Lung (tissue), 12 donors: Measurements from ENCODE around the gene TNK2. TPM values are rescaled to one million over a fixed set of nuclear protein-coding genes. Genes with fewer than 3 reads are reported as not detected.
"Not testable (repeated sequence)": the region's sequence is repeated elsewhere in the genome, so short reads cannot be mapped to it uniquely, and the experiment has no call there.

ENCODE experiments used
- ATAC-seq: fragments of 200-7000 bp; cut with Tn5 transposase; one replicate; pipeline ENCODE4 v1.9.1; 2020; ENCODE audit warnings: moderate number of reproducible peaks; ENCODE audit not compliant: insufficient read depth, low FRiP score
- DNase-seq, 3 donors: peaks; one replicate each; pipeline ENCODE4 v3.0.0-alpha.2; 2013 to 2017
- H3K27ac ChIP-seq, 2 donors: one replicate each; pipeline ENCODE4 v1.5.1; 2013; ENCODE audit warnings: mild to moderate bottlenecking in 2 of 2, moderate library complexity in 2 of 2, control low read depth in 1 of 2, inconsistent platforms in 1 of 2, low read depth in 1 of 2, low read length in 1 of 2
- H3K27me3 ChIP-seq, 3 donors: one replicate each; pipeline ENCODE4 v1.5.1; 2013; ENCODE audit warnings: low read length in 2 of 3; ENCODE audit not compliant: control insufficient read depth in 3 of 3, insufficient read depth in 3 of 3
- H3K36me3 ChIP-seq, 4 donors: one replicate each; pipeline ENCODE4 v1.5.1; 2013; ENCODE audit warnings: low read length in 4 of 4, mild to moderate bottlenecking in 1 of 4, moderate library complexity in 1 of 4; ENCODE audit not compliant: control insufficient read depth in 4 of 4, insufficient read depth in 4 of 4
- H3K4me1 ChIP-seq, 5 donors: one replicate each; pipeline ENCODE4 v1.5.1; 2013; ENCODE audit warnings: low read length in 5 of 5, mild to moderate bottlenecking in 2 of 5, moderate library complexity in 1 of 5; ENCODE audit not compliant: control insufficient read depth in 5 of 5, insufficient read depth in 5 of 5
- H3K4me3 ChIP-seq: one replicate; pipeline ENCODE4 v1.5.1; 2013; ENCODE audit warnings: mild to moderate bottlenecking, control low read depth, moderate library complexity
- H3K9ac ChIP-seq, 2 donors: one replicate each; pipeline ENCODE4 v1.5.1; 2013; ENCODE audit warnings: low read length in 2 of 2, control low read depth in 1 of 2; ENCODE audit not compliant: insufficient read depth in 1 of 2
- H3K9me3 ChIP-seq, 4 donors: one replicate each; pipeline ENCODE4 v1.5.1; 2013; ENCODE audit warnings: low read length in 3 of 4, mild to moderate bottlenecking in 1 of 4, moderate library complexity in 1 of 4; ENCODE audit not compliant: control insufficient read depth in 4 of 4, insufficient read depth in 3 of 4
- WGBS, 2 donors: extraction: QIAGEN DNeasy Blood & Tissue Kit; methylation state at CpG; one replicate each; pipeline ENCODE4 v1.1.7; 2013; 5-methylcytosine and 5-hydroxymethylcytosine counted together
- polyA plus RNA-seq, 2 donors: library from polyadenylated mRNA; stranded (reverse); fragments of 200-250 nt; gene quantifications; one replicate each; pipeline ENCODE4 v1.2.1, GENCODE V29; 2013
- total RNA-seq, 2 donors: library from RNA; depleted of rRNA in 1 of 2; stranded (reverse); fragments of >200 nt in 1 of 2; gene quantifications; one replicate each; pipeline ENCODE4 v1.2.1, GENCODE V29; 2014 to 2021
- TF ChIP-seq, protein P1 (sequence below): IDR thresholded peaks from 2 replicates; pipeline ENCODE4 v1.5.1; 2012; ENCODE audit warnings: mild to moderate bottlenecking; ENCODE audit errors: control extremely low read depth, extremely low read depth
- donor health status: control.
- donor health status: control.
- donor health status: Bipolar disorder and iron deficiency.
- donor health status: healthy.
- donor health status: DM: yes; HTN: yes; CAD: no.

TNK2 gene
- total and polyA plus RNA-seq, 4 donors = 15.0 to 63.5 (median 35.6) TPM

DNA sequence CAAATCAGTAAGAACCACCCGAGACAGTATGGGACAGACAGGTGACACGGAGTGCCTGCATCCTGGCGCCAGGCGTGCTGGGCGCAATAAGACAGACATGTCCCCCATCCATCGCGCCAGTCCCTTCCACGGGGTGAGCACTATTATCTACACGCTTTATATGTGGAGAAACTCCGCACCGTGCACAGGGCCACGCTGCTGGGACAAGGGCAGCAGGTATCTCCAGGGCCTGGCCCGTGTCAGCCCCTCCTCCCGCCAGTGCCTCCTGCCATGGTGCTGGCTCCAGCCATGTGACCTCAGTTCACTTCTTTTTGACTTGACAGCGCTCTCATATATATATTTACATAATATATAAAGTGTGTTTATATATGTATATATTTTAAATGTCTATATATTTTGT lies 42.6 kb downstream of the TNK2 start:
- Histone ChIP-seq H3K9me3 (no peaks in the 10 kb centered on the region), H3K36me3 (peaks cover 0 to 54% (median 12%) of the 10 kb centered on the region in 4 donors), H3K9ac (no peak overlapping the region), H3K27me3 (no peaks in the 10 kb centered on the region), H3K4me1 (peaks cover 0 to 3% (median 0%) of the 10 kb centered on the region in 5 donors), H3K4me3 (no peak overlapping the region), H3K27ac (no peak overlapping the region)
- DNase-seq = no peak
- no peak for ATAC-seq
- 93 to 95% methylated on average over 15 of the region's 15 CpGs for WGBS, 2 donors
- TF ChIP-seq, protein P1, sequence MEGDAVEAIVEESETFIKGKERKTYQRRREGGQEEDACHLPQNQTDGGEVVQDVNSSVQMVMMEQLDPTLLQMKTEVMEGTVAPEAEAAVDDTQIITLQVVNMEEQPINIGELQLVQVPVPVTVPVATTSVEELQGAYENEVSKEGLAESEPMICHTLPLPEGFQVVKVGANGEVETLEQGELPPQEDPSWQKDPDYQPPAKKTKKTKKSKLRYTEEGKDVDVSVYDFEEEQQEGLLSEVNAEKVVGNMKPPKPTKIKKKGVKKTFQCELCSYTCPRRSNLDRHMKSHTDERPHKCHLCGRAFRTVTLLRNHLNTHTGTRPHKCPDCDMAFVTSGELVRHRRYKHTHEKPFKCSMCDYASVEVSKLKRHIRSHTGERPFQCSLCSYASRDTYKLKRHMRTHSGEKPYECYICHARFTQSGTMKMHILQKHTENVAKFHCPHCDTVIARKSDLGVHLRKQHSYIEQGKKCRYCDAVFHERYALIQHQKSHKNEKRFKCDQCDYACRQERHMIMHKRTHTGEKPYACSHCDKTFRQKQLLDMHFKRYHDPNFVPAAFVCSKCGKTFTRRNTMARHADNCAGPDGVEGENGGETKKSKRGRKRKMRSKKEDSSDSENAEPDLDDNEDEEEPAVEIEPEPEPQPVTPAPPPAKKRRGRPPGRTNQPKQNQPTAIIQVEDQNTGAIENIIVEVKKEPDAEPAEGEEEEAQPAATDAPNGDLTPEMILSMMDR = no peak

- peak; percentile 84 to 89 (median 88) for DNase-seq
- Histone ChIP-seq H3K9ac (no peak overlapping the region), H3K9me3 (no peaks in the 10 kb centered on the region), H3K27ac (peak overlapping the region in 1 of 2 donors; percentile 13), H3K4me3 (no peak overlapping the region), H3K4me1 (peaks cover 0 to 7% (median 0%) of the 10 kb centered on the region in 5 donors), H3K36me3 (peaks cover 0 to 32% (median 9%) of the 10 kb centered on the region in 4 donors), H3K27me3 (no peaks in the 10 kb centered on the region)
- peak; percentile 91 for ATAC-seq
- TF ChIP-seq, protein P1 = peak; percentile 91
- 43 to 54% methylated on average over 30 of the region's 30 CpGs for WGBS, 2 donors
These were observed 45.0 kb downstream of the TNK2 start for GRCh38 chr3:195863121-195864061.

DNA sequence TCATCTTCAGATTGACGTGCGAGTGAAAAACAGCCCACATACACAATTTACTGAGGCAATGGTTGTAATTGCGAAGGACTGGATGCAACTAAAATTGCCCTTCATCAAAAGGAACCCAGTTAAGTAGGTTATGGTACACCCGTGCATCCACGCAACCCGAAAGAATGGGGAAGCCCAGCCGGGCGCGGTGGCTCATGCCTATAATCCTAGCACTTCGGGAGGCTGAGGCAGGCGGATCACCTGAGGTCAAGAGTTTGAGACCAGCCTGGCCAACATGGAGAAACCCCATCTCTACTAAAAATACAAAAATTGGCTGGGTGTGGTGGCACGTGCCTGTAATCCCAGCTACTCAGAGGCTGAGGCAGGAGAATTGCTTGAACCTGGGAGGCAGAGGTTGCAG lies 46.0 kb downstream of the TNK2 start:
- not testable (repeated sequence) for H3K9ac ChIP-seq, H3K4me1 ChIP-seq, DNase-seq, ATAC-seq, H3K9me3 ChIP-seq, H3K4me3 ChIP-seq, H3K27ac ChIP-seq, H3K27me3 ChIP-seq
- H3K36me3 ChIP-seq = peaks cover 0 to 21% (median 4%) of the 10 kb centered on the region in 4 donors
- WGBS, 2 donors = 97% methylated on average over 12 of the region's 12 CpGs

DNA sequence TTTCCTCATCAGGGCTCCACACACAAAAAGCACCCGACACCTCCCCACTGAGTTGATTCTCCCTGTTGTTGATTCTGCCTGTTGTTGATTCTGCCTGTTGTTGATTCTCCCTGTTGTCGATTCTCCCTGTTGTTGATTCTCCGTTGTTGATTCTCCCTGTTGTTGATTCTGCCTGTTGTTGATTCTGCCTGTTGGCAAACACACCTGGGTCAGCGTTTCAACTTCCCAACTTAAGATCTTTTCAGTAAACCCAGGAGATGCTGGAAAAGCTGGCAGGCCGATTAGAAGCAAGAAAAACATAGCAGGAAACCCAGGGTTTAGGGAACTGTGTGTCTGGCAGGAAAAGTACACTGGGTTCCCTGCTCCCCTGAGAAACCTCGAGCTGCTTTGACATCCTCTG lies 47.9 kb downstream of the TNK2 start:
- Histone ChIP-seq H3K4me3 (no peak overlapping the region), H3K36me3 (peaks cover 0 to 8% (median 4%) of the 10 kb centered on the region in 4 donors), H3K27me3 (no peaks in the 10 kb centered on the region), H3K9ac (no peak overlapping the region), H3K27ac (no peak overlapping the region), H3K4me1 (peaks cover 0 to 7% (median 0%) of the 10 kb centered on the region in 5 donors), H3K9me3 (no peaks in the 10 kb centered on the region)
- no peak for ATAC-seq
- no peak for DNase-seq
- 57 to 59% methylated on average over 6 of the region's 6 CpGs for whole genome bisulfite sequencing, 2 donors
- TF ChIP-seq, protein P1 = no peak
